IPS-NIHi11 (cell line): Measurements from ENCODE around the gene ETS1.

ENCODE experiments used
- DNase-seq: peaks from one replicate; pipeline ENCODE4 v3.0.0; 2012; ENCODE audit warnings: mixed read lengths, low spot score

Gene ETS1

DNA sequence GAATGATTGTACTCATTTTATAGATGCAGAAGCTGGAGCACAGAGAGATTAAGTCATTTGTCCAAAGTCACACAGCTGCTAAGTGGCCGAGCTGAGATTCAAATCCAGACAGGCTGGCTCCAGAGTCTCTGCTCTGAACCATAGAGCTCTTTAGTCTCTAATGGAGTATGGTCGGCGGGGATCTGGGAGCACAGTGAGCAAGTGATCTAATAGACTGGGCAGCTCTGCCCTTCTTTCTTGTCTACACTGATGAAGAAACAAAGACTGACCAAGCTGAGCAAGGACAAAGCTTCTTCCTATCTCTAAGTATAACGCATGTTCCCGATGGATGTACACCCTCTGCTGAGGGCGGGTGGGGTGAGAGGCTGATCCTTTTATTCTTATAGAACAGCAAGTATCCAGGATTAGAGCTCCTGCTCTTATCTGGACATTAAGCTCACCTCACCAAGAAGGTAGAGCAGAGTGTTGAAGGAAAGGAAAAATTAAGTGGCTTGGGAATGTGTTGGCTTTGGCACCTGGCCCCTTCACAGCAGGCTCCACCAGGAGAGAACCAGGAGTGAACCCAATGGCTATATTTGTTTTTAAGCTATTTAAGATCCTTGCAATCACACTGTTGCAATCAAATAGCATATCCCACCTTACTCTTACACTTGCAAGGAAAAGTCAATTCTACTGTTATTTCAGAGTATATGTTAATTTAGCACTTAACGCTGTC is 68.7 kb downstream of the ETS1 start:
- no peak for DNase-seq

DNA sequence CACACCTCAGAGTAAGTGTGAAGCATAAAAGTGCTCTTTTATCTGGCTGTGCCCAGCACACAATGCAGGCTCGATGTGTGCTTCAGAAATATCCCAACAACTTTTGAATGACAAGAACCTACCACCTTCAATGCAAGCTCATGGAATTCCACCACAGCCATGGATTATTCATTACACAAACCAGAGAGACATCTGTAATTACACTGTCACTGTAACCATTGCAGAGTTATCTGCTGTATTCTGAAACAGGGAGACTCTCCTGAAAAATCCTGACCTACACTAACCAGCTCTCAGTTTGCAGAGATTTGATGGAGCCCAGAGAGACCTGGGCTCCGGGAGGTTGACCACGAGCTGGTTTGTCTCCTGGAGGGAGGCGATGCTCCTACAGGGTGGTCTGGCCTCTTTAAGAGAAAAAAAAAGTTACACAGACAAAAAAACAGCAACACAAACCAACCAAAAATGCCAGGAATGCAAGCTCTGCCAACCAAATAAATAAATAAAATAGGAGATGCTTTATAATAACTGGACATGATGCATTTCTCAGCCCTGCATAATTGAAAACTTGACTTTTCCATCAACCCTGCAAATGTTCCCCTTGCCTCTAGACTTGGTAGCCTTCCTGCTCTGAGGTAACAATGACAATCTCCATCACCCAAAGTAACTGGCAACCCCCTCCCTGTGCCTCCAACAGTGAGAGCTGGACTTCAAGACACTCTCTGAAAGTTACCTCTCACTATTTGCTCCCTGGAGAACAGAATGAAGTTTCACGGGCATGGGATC is 69.7 kb downstream of the ETS1 start:
- no peak for DNase-seq

DNA sequence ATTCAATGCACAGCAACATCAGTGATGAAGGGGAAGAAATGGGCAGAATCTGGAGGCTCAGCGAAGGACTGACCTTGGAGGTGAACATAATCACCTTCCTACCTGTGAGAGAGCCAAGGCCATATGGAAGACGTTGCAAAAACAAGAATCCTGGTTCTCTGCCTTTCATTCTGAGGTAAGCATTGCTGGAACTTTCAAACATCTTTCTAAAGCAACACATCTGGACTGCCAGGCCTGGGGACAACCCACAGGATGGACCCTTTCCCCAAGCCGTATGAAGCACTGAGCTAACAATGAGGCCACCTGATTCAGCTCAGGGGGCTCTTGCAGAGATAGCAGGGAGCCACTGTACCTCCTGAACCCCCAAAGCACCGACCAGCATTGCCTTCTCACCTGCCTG is 70.5 kb downstream of the ETS1 start:
- no peak for DNase-seq

DNA sequence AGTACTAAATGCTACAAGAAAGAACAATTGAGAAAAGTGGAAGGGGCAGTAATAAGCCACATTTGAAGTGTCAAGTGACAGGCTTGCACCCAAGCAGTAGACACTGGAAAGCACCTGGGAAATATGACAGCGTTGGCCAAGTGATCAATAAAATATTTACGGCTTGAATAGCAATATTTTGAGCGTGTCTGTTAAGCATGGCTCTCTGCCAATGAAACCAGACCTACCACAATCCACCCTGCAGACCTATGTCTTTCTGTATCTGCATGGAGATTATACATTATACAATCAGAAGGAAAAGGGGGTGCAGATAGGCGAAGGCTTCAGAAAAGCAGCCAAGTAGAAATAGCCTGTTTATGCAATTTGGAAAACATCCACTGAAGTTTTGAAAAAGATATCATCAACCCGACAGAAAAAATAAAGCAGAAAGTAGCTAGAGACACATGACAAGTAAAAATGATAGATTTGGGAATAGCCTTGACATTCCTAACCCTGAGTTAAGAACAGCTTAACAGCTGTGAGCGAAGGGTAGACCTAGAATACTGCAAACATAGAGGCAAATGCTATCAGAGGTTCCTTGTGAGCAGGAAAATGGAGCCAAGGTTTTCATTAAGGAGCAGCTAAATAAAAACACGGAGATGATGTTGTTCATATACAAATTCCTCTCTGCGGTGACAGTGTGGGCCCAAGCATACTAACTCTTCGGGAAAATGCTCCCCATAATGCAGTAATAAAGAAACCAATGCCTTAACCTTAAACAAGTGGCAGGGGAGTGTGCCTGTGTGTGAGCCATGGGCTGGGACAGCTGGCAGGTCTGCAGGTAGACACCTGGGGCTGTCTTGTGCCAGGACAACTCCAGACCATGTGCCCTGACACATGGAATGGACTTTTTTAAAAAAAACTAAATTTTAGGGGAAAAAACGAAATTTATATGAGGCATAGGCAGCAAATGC is 71.3 kb downstream of the ETS1 start:
- DNase-seq, result no peak

DNA sequence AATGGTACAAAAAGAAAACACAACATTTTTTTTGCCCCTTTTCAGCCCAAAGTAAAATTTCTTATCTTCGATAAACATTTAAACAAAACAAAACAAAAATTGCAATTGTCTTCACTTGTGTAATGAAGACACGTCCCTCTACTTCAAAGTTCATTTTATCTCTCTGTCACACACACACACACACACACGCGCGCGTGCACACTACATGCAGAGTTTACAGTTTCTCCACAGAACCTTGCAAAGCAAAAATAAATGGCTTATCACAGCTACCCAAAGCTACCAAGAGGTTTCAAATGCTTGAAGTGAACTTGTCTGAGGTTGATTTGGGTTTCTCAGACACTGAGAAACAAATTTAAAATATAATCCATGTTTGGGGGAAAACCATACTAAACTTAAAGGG is 72.3 kb downstream of the ETS1 start:
- DNase-seq, result no peak

DNA sequence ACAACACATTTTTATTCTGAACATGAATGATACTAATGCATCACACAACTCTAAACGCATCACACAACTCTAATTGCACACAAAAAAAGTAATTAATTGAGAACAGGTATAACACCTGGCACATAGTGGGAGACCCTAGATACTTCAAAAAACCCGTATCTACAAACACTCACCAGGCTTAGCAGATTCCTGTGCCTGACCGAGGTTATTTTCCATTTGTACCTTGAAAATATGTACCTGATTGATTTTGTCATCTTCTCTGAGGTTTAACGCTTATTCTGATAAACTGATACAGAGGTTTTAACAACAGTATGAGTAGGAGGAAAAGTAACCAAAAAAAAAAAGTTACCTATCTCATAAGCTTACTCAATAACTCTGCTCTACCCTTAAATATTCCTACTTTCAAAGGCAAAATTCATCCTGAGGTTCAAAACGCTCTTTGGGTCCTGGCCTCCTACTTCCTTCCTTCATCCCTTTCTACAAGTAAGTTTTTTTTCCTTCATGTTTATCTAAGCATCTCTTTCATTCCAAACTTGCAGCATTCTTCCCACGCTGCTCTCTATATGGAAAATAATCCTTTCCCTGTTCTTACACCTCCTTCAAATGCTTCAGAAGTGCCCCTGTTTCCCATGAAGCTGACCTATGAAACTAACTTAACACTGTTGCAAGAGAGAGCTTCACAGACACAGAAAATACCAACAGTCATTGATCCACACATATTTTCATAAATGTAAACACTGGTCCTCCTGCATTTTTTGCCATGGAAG is 73.3 kb downstream of the ETS1 start:
- no peak for DNase-seq

DNA sequence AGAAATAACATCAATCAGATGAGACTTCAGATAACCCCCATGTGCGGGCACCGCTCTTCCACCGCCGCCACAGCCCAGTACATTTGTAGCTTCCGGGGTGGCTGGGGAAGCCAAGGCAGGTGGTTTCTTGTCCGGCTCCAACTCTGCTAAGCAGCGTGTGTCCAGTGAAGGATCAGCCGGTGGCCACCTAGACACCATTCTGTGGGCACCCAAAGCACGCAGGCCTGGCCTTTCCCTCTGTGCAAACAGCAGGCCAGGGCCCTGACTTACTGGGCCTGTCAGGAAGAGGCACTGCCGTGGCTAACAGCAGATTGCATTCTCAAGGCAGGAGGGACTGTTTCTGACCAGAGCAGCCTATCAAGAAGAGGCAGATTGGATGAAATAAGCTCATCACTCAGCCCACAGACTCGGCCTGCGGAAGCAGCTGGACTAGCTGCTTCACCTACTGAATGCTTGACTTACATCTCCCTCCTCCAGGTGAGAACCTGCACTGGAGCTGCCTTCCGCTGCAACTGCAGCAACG is 74.8 kb downstream of the ETS1 start:
- no peak for DNase-seq

DNA sequence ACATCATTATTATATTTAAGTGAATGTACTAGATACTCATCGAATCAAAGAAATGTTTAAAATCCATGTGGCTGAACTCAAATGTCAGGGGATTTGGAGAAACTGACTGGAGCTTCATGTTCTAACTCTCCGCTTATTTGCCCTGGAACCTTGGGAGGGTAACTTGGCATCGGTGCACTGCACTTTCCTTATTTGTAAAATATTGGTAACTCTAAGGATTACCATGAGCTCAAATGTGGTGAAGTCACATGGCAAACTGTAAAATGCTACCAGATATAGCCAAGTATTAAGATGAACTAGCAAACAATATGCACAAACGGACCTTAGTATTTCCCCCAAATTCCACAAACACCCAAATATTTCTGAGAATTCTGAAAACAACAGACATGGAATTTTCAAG is 75.6 kb downstream of the ETS1 start:
- no peak for DNase-seq

DNA sequence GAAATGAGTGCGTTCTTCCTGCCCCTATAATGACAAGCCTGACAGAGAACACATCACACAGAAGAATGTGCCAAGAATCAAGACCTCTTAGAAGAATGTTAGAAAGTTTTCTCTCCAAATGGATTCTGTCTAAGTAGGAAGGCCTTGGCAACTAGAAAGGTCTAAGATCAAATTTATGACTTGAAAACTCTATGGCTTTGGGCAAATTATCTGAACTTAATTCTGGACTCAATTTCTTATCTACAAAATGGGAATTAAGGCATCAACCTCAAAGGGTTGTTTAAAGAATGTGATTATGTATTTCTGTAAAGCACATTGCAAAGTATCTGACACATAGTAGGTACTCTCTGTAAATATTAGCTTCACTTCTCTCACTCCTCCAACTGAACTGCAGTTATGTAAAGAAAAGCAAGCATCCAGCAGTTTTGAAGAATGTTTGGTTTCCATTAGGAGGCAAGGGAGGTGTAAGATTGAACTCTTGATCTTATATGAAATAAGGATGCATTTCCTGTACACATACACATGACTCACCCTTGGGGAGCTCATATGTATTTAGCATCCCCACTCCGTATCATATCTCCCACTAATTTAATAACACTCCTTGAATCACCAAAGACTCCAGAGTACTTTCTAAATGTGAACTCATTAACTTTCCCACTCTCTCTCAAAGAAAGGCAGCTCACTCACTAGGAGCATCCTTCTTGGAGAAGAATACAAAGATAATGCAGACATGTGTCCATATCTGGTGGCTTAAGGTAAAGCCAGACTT is 77.6 kb downstream of the ETS1 start:
- DNase-seq, result no peak

DNA sequence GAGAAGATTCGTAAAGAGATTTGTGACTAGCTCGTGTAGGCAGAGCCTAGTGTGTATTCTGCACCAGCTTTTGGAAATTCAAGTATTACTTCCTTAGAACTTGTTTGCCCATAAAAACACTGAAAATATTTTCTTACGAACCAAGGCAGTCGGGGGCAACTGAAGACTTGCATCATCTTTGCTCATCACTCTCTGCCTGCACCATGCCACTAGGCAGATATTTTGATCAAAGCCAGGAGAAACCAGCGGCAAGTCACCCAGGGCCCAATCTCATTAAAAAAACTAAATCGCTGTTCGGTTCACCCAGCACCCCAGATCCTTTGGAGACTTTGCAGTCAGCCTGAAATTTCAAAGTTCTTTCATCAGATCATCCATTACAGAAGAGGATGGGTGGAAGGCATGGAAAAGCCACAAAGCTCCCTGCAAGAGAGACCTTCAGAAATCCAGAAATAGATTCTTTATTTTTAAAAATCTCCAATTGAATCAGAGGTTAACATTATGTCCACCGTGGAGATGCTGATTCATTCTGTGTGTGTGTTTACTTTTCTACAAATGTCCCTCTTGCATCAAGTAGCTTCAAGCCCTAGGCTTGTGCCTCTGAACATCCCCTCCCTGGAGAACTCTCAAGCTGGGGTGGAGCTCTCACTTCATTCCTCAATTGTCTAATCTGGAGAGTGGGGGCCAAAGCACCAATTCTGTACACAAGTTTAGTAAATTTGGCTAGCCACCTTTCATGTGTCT is 78.4 kb downstream of the ETS1 start:
- no peak for DNase-seq

DNA sequence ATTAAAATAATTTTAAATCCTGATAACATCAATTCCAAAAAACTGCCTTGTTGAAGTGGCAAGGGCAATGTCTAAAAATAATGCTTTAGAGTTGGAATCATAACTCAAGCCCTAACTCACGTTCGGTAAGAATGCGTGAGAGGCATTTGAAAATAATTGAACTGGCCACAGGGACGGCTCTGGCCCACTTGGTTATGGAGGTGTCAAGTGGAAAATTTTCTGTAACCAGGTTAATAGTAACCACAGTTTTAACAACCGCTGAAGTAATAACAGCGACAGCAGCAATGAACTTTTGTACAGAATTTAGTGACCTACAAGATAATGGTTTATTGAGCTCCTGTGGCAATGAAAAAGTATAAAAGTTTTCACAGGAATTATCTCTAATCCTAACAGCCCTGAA is 79.4 kb downstream of the ETS1 start:
- no peak for DNase-seq

DNA sequence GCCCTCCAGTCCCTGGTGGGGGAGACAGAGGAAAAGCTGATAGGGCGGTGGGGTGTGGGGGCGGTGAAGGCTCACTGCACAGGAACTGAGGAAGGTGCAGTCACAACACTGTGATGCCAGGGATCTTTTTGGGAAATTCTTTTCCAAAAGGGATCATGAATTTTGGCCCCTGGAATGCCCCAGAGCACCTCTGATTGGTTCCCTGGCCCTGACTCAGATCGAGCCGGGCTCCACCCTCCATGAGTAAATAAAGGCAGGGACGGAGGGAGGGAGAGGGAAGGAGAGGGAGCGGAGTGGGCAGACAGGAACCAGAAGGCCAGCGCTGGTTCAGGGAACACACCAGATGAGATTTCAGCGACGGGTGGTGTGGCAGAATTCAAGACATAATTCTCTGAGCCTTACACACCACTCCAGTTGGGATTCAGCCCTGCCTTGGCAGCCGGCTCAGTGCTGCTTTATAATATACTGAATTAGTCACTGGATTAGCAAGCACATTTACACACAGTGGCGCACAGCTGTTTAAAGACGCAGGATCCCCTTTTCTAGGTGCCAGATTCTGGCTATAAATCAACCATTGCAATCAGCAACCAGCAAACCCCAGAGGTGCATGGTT is 80.3 kb downstream of the ETS1 start:
- DNase-seq, result peak; percentile 52

DNA sequence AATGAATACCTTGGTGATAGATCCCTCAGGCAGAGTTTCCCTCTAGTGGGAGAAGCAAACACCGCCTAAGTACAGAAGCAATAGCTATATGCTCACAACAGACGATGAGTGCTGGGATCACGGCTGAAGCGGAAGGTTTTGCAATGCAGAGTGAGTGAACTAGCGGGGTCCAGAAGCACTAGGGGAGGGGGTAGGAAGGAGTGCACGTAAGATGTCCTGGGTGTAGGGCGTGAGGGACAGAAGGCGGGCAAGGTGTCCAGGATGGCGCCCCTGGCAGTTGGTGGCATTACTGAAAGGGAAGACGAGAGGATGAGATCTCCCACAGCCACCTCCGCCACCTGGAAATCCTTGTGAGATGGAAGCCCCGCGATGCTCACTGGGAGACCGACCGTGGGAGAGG is 81.0 kb downstream of the ETS1 start:
- no peak for DNase-seq

DNA sequence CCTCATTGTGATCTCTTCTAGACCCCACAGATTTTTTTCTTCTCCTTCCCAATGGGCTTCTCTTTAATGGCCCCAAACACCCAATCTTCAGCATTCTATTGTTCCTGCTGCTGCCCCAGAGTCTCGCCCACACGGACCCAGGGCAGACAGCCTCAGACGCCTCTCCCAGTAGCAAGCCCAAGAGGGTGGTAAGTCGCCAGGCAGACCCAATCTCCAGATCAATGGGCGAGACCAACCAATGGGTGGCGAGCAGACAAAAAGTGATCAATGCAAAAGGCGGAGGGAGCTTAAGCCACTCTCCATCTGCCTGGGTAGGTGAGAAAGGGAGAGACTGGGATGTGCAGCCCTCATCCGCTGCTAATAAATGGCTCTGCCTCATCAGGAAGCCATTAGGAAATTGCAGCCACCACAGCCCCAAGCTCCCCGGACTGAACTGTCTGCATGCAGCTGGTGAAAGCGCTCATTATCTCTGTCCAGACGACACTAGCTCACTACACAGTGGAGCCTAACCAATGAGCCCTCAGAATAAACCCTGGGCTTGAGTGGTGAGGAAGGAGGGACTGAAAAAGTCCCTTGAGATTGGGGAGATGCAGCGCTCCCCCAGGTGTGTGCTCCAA is 81.8 kb downstream of the ETS1 start:
- no peak for DNase-seq

DNA sequence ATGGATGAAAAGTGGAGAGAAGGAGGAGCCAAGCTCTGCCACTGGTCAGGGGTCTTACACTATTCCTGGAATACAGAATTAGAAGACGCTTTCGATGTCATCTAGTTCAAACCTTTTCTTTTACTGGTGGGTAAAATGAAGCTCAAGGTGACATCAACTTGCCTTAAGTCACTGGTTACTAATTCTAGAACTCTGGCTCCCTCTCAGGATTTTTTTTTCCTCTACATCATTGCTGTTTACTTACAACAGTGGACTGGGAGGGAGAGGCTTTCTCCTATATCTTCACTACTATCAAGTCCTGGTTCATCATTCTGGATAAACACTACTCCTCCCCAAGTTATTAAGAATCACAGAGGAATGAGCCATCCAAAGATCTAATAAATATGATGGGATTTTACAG is 82.9 kb downstream of the ETS1 start:
- no peak for DNase-seq

DNA sequence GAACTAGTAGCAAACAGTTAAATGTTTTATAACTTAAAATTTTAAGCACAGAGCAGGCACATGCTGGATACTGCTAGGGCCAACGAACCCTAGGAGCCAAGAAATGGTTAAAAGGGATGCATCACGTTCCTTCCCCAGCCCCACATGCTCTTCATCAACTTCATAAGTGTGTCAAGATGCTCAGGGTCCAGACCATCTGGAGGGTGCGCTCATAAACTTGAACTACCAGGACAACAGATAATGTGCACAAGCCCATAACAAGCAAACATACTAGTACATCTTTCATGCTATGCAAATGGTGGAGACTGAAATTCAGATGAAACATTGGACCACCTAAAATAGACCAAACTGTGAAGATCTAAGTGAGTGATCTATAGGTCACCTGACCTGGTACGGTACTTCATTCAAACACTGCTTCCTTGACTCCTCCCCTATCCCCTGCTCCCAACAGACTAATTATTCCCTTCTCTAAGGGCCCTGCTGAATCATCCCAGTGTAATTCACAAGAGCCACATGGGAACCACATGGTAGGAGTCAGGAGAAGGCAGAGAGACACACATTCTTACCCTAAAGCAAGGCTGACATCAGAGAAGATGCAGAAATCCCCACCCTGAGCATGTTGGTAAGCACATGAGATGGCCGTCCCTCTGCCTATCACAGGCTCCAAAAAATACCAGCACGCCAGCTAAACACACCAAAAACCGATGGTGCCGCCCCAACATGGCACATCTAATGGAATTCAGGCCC is 83.9 kb downstream of the ETS1 start:
- DNase-seq, result no peak

DNA sequence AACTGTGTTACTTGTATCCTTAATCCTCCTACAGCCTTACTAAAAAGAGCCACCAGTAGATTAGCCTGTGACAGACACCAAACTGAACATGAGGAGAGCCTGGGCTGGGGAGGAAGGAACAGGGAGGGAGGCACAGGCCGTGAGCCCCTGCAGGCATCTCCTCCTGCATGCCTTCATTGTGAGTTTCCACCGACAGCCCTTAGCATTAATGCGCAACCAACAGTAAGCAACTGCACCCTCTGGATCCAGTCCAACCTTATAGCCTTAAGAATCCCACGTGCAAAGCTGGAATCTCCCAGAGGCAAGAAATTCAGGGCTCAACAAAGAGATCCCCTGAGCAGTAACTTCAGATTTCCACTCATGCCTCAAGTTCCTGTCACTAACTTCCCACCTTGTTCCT is 84.6 kb downstream of the ETS1 start:
- DNase-seq, result no peak
